Keratinocyte (primary cell): Measurements from ENCODE around the gene BPIFA1. TPM values are rescaled to one million over a fixed set of nuclear protein-coding genes. Genes with fewer than 3 reads are reported as not detected.

Experiments
- DNase-seq: peaks from one replicate; pipeline ENCODE4 v3.0.0-alpha.2; 2011; ENCODE audit warnings: low read depth, missing footprints, low spot score
- FAIRE-seq: peaks from 2 replicates; lab custom pipeline; 2011; peaks lifted over from hg19 to GRCh38; lab: Jason Lieb, UNC
- H2AFZ ChIP-seq: 2 replicates; pipeline ENCODE4 v1.6.0; 2012; ENCODE audit warnings: low read length, control low read depth, inconsistent platforms; ENCODE audit not compliant: control insufficient read depth
- H3K27ac ChIP-seq: 2 replicates; pipeline ENCODE4 v1.5.1; 2011; ENCODE audit warnings: low read length; ENCODE audit not compliant: control insufficient read depth, insufficient read depth
- H3K27me3 ChIP-seq: 3 replicates; pipeline ENCODE4 v1.6.0; 2011; ENCODE audit warnings: low read length; ENCODE audit not compliant: control insufficient read depth, insufficient read depth; ENCODE audit errors: extremely low read depth
- H3K36me3 ChIP-seq, 2 experiments: 2 replicates in 1 of 2; 3 replicates in 1 of 2; pipeline ENCODE4 v1.5.1; 2011; ENCODE audit warnings: low read length in 2 of 2, mild to moderate bottlenecking in 1 of 2; ENCODE audit not compliant: control insufficient read depth in 2 of 2, insufficient read depth in 2 of 2; ENCODE audit errors: extremely low read depth in 1 of 2
- H3K4me1 ChIP-seq: 3 replicates; pipeline ENCODE4 v1.5.1; 2011; ENCODE audit warnings: low read length; ENCODE audit not compliant: control insufficient read depth, insufficient read depth; ENCODE audit errors: extremely low read depth
- H3K4me2 ChIP-seq: 3 replicates; pipeline ENCODE4 v1.6.0; 2011; ENCODE audit warnings: low read depth, low read length; ENCODE audit not compliant: control insufficient read depth, insufficient read depth; ENCODE audit errors: extremely low read depth
- H3K4me3 ChIP-seq, 3 experiments: fragments of 200-600 bp in 1 of 3; sonication (generic) in 1 of 3; 2 replicates in 2 of 3; 3 replicates in 1 of 3; pipeline ENCODE4 v1.5.1; 2011 to 2016; ENCODE audit warnings: low read length in 3 of 3, mild to moderate bottlenecking in 3 of 3, control low read depth in 2 of 3, inconsistent platforms in 1 of 3, low read depth in 1 of 3, mixed read lengths in 1 of 3, mixed run types in 1 of 3, moderate library complexity in 1 of 3; ENCODE audit not compliant: control insufficient read depth in 2 of 3, insufficient read depth in 2 of 3; ENCODE audit errors: extremely low read depth in 1 of 3
- H3K79me2 ChIP-seq: 2 replicates; pipeline ENCODE4 v1.6.0; 2012; ENCODE audit warnings: low read length; ENCODE audit not compliant: control insufficient read depth, insufficient read depth
- H3K9ac ChIP-seq: 3 replicates; pipeline ENCODE4 v1.6.0; 2011; ENCODE audit warnings: low read length; ENCODE audit not compliant: control insufficient read depth, insufficient read depth; ENCODE audit errors: extremely low read depth
- H3K9me1 ChIP-seq: 3 replicates; pipeline ENCODE4 v1.6.0; 2011; ENCODE audit warnings: low read length; ENCODE audit not compliant: control insufficient read depth, insufficient read depth; ENCODE audit errors: extremely low read depth
- H3K9me3 ChIP-seq: 2 replicates; pipeline ENCODE4 v1.5.1; 2012; ENCODE audit warnings: low read depth, low read length; ENCODE audit not compliant: control insufficient read depth
- H4K20me1 ChIP-seq: 3 replicates; pipeline ENCODE4 v1.6.0; 2011; ENCODE audit warnings: low read length; ENCODE audit not compliant: control insufficient read depth, insufficient read depth; ENCODE audit errors: extremely low read depth
- CTCF ChIP-seq, 3 experiments: IDR thresholded peaks in 1 of 3; conservative IDR thresholded peaks in 1 of 3; optimal IDR thresholded peaks in 1 of 3; 2 replicates in 2 of 3; 3 replicates in 1 of 3; pipeline versions ENCODE3 to v1.5.1; 2011; ENCODE audit warnings: low read length in 3 of 3, mild to moderate bottlenecking in 3 of 3, moderate library complexity in 2 of 3, control low read depth in 1 of 3, inconsistent platforms in 1 of 3; ENCODE audit not compliant: insufficient read depth in 2 of 3; ENCODE audit errors: extremely low read depth in 1 of 3
- EZH2 ChIP-seq: IDR thresholded peaks from one replicate; pipeline ENCODE4 v1.6.1; 2012; ENCODE audit warnings: inconsistent platforms, mild to moderate bottlenecking, low read length, moderate library complexity
- dilution Hi-C: fragments of 300-500 bp; cut with MboI; formaldehyde crosslinking; loops from one replicate; pipeline ENCODE4 v1.7.0; 2020; ENCODE audit warnings: low sequenced_read_pairs; ENCODE audit not compliant: extremely low pct_ligation_motif_present
- polyA plus RNA-seq, 5 experiments: library from polyadenylated mRNA; depleted of rRNA in 3 of 5; stranded (reverse) in 3 of 5; stranded (forward) in 1 of 5; unstranded in 1 of 5; fragments of >200 nt; gene quantifications; 1 replicate in 1 of 5; 2 replicates in 3 of 5; 3 replicates in 1 of 5; pipeline versions ENCODE4 v1.2.1 to v1.2.3, GENCODE V29; 2011 to 2012; ENCODE audit warnings: missing spikeins in 2 of 5, low read depth in 1 of 5, low replicate concordance in 1 of 5

The BPIFA1 gene
- polyA plus RNA-seq, 1 donor (not counting 4 experiments of a cell fraction or from before 2014, with no cell fraction given) = not detected

- TF ChIP-seq CTCF (optimal IDR thresholded peaks at IDR 0.05 in 1 of 3, IDR thresholded peaks at IDR 0.05 in 1 of 3, conservative IDR thresholded peaks at IDR 0.05 in 1 of 3; ENCODE audit: extremely low read depth in 1 of 3, insufficient read depth in 2 of 3, low read length in 3 of 3) (no peak), EZH2 (no peak)
- Histone ChIP-seq H3K79me2 (no peaks in the 10 kb centered on the region), H3K4me1 (no peaks in the 10 kb centered on the region), H3K9ac (no peak overlapping the region), H3K36me3 (no peaks in the 10 kb centered on the region), H3K4me3 (no peak overlapping the region), H4K20me1 (no peaks in the 10 kb centered on the region), H3K27me3 (no peaks in the 10 kb centered on the region), H3K27ac (no peak overlapping the region), H3K9me1 (no peaks in the 10 kb centered on the region), H2AFZ (no peak overlapping the region), H3K9me3 (no peaks in the 10 kb centered on the region), H3K4me2 (no peak overlapping the region)
- dilution Hi-C loops = no loop called here
- FAIRE-seq (no peak), DNase-seq (no peak)
Observed at GRCh38 chr20:33199026-33199425, 36.8 kb upstream of the BPIFA1 start.

- DNase-seq = no peak
- Histone ChIP-seq H3K9me3 (no peaks in the 10 kb centered on the region), H3K4me1 (no peaks in the 10 kb centered on the region), H3K9me1 (no peaks in the 10 kb centered on the region), H3K9ac (no peak overlapping the region), H2AFZ (no peak overlapping the region), H3K4me3 (no peak overlapping the region), H3K27me3 (no peaks in the 10 kb centered on the region), H3K36me3 (no peaks in the 10 kb centered on the region), H3K4me2 (no peak overlapping the region), H4K20me1 (no peaks in the 10 kb centered on the region), H3K79me2 (no peaks in the 10 kb centered on the region), H3K27ac (no peak overlapping the region)
- dilution Hi-C loops = no loop called here
- FAIRE-seq = no peak
- no peak for TF ChIP-seq EZH2
- no peak for TF ChIP-seq CTCF (optimal IDR thresholded peaks at IDR 0.05 in 1 of 3, IDR thresholded peaks at IDR 0.05 in 1 of 3, conservative IDR thresholded peaks at IDR 0.05 in 1 of 3; ENCODE audit: extremely low read depth in 1 of 3, insufficient read depth in 2 of 3, low read length in 3 of 3)
Observed at GRCh38 chr20:33202451-33202850, 33.3 kb upstream of the BPIFA1 start.
